Astrocyte (in vitro differentiated cells and primary cell): ENCODE measurements around the gene TMEM165. TPM values are rescaled to one million over a fixed set of nuclear protein-coding genes. Genes with fewer than 3 reads are reported as not detected.

Experiments
- DNase-seq: peaks from one replicate; pipeline ENCODE4 v3.0.0-alpha.2; 2010; ENCODE audit warnings: low read depth
- FAIRE-seq: peaks from 2 replicates; lab custom pipeline; 2011; peaks lifted over from hg19 to GRCh38; lab: Jason Lieb, UNC
- H2AFZ ChIP-seq: 2 replicates; pipeline ENCODE4 v1.6.0; 2012; ENCODE audit warnings: low read depth, low read length, inconsistent platforms
- H3K27ac ChIP-seq: 2 replicates; pipeline ENCODE4 v1.5.1; 2011; ENCODE audit warnings: low read depth, low read length, inconsistent platforms
- H3K27me3 ChIP-seq: 2 replicates; pipeline ENCODE4 v1.6.0; 2011; ENCODE audit warnings: low read length, inconsistent platforms; ENCODE audit not compliant: insufficient read depth
- H3K36me3 ChIP-seq: 2 replicates; pipeline ENCODE4 v1.5.1; 2011; ENCODE audit warnings: low read length, inconsistent platforms; ENCODE audit not compliant: insufficient read depth
- H3K4me1 ChIP-seq: 2 replicates; pipeline ENCODE4 v1.5.1; 2011; ENCODE audit warnings: low read length, inconsistent platforms; ENCODE audit not compliant: insufficient read depth
- H3K4me2 ChIP-seq: 2 replicates; pipeline ENCODE4 v1.6.0; 2012; ENCODE audit warnings: low read length, inconsistent platforms
- H3K4me3 ChIP-seq: 2 replicates; pipeline ENCODE4 v1.5.1; 2011; ENCODE audit warnings: low read depth, mild to moderate bottlenecking, low read length, inconsistent platforms; ENCODE audit not compliant: insufficient read depth
- H3K79me2 ChIP-seq: 2 replicates; pipeline ENCODE4 v1.6.0; 2012; ENCODE audit warnings: mild to moderate bottlenecking, low read length, inconsistent platforms; ENCODE audit not compliant: insufficient read depth
- H3K9ac ChIP-seq: 2 replicates; pipeline ENCODE4 v1.6.0; 2012; ENCODE audit warnings: mild to moderate bottlenecking, low read length, inconsistent platforms
- H3K9me3 ChIP-seq: 2 replicates; pipeline ENCODE4 v1.5.1; 2012; ENCODE audit warnings: low read depth, mild to moderate bottlenecking, low read length, inconsistent platforms; ENCODE audit not compliant: insufficient read depth
- H4K20me1 ChIP-seq: 2 replicates; pipeline ENCODE4 v1.6.0; 2012; ENCODE audit warnings: low read length, inconsistent platforms; ENCODE audit not compliant: insufficient read depth
- H3K27ac Mint-ChIP-seq: one replicate; pipeline ENCODE4 v1.8.0; 2021; ENCODE audit warnings: mild to moderate bottlenecking, mixed read lengths; ENCODE audit not compliant: unreplicated experiment
- H3K27me3 Mint-ChIP-seq: one replicate; pipeline ENCODE4 v1.8.0; 2021; ENCODE audit warnings: low read depth, mixed read lengths; ENCODE audit not compliant: unreplicated experiment
- H3K36me3 Mint-ChIP-seq: one replicate; pipeline ENCODE4 v1.8.0; 2021; ENCODE audit warnings: low read depth, mixed read lengths; ENCODE audit not compliant: unreplicated experiment
- H3K4me1 Mint-ChIP-seq: one replicate; pipeline ENCODE4 v1.8.0; 2021; ENCODE audit warnings: low read depth, mixed read lengths; ENCODE audit not compliant: unreplicated experiment
- H3K4me3 Mint-ChIP-seq: one replicate; pipeline ENCODE4 v1.8.0; 2021; ENCODE audit warnings: mild to moderate bottlenecking, moderate library complexity, mixed read lengths; ENCODE audit not compliant: unreplicated experiment
- H3K9me3 Mint-ChIP-seq: one replicate; pipeline ENCODE4 v1.8.0; 2021; ENCODE audit warnings: mild to moderate bottlenecking, mixed read lengths; ENCODE audit not compliant: unreplicated experiment
- EZH2 ChIP-seq: IDR thresholded peaks from 2 replicates; pipeline ENCODE4 v1.6.1; 2012; ENCODE audit warnings: mild to moderate bottlenecking, low read length, inconsistent platforms; ENCODE audit not compliant: insufficient read depth
- total RNA-seq: library from RNA; stranded (reverse); gene quantifications from 2 replicates; pipeline ENCODE4 v1.2.1, GENCODE V29; 2021
- TF ChIP-seq, protein P1 (sequence below): IDR thresholded peaks from 2 replicates; pipeline ENCODE4 v1.5.1; 2011; ENCODE audit warnings: low read depth, mild to moderate bottlenecking, inconsistent platforms, low read length, moderate library complexity; ENCODE audit not compliant: insufficient read depth

TMEM165 gene
- total RNA-seq, 1 donor from 2014 or later: 130 TPM

GRCh38 chr4:55439023-55439422, 43.3 kb downstream of the TMEM165 start:
- Mint-ChIP-seq H3K27ac (no peak overlapping the region), H3K27me3 (no peaks in the 10 kb centered on the region), H3K4me1 (peaks cover 34% of the 10 kb centered on the region), H3K9me3 (no peaks in the 10 kb centered on the region), H3K4me3 (no peak overlapping the region), H3K36me3 (peaks cover 3% of the 10 kb centered on the region)
- Histone ChIP-seq H3K27ac (no peak overlapping the region), H3K4me3 (no peak overlapping the region), H3K9me3 (no peaks in the 10 kb centered on the region), H4K20me1 (peaks cover 10% of the 10 kb centered on the region), H3K79me2 (no peaks in the 10 kb centered on the region), H3K4me2 (no peak overlapping the region), H2AFZ (no peak overlapping the region), H3K36me3 (peaks cover 19% of the 10 kb centered on the region), H3K9ac (no peak overlapping the region), H3K27me3 (no peaks in the 10 kb centered on the region), H3K4me1 (peaks cover 4% of the 10 kb centered on the region)
- FAIRE-seq: no peak
- DNase-seq: no peak
- no peak for TF ChIP-seq EZH2
- TF ChIP-seq, protein P1, sequence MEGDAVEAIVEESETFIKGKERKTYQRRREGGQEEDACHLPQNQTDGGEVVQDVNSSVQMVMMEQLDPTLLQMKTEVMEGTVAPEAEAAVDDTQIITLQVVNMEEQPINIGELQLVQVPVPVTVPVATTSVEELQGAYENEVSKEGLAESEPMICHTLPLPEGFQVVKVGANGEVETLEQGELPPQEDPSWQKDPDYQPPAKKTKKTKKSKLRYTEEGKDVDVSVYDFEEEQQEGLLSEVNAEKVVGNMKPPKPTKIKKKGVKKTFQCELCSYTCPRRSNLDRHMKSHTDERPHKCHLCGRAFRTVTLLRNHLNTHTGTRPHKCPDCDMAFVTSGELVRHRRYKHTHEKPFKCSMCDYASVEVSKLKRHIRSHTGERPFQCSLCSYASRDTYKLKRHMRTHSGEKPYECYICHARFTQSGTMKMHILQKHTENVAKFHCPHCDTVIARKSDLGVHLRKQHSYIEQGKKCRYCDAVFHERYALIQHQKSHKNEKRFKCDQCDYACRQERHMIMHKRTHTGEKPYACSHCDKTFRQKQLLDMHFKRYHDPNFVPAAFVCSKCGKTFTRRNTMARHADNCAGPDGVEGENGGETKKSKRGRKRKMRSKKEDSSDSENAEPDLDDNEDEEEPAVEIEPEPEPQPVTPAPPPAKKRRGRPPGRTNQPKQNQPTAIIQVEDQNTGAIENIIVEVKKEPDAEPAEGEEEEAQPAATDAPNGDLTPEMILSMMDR: no peak

- peaks cover 9% of the 10 kb centered on the region for H3K36me3 ChIP-seq
Measured at GRCh38 chr4:55440786-55441185, 45.0 kb downstream of the TMEM165 start.

DNA sequence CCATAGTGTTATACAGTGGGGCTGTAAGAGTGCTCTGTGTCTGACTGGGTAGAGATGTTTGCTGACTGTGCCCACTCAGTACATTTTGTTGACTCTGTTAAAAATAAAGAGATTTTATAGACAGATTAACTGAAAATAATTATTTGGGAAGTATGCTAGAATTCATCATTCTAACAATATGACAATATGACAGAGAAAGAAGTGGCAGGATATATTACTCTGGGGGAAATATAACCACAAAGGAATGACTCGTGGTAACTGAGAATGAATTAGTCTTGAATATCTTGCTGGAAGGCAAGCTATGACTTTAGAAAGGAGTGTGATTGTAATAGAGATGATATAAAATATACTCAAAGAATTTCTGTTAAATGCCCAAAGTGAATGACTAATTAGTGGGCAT, 46.8 kb downstream of the TMEM165 start:
- Histone ChIP-seq H3K9me3 (no peaks in the 10 kb centered on the region), H3K4me2 (no peak overlapping the region), H3K27me3 (no peaks in the 10 kb centered on the region), H3K36me3 (peaks cover 9% of the 10 kb centered on the region), H2AFZ (no peak overlapping the region), H3K79me2 (no peaks in the 10 kb centered on the region), H3K4me3 (no peak overlapping the region), H4K20me1 (no peaks in the 10 kb centered on the region), H3K4me1 (peaks cover 18% of the 10 kb centered on the region), H3K9ac (no peak overlapping the region), H3K27ac (no peak overlapping the region)
- peaks cover 1% of the 10 kb centered on the region for H3K36me3 Mint-ChIP-seq
- no peaks in the 10 kb centered on the region for H3K9me3 Mint-ChIP-seq
- DNase-seq (no peak), FAIRE-seq (no peak)
- peaks cover 33% of the 10 kb centered on the region for H3K4me1 Mint-ChIP-seq
- no peaks in the 10 kb centered on the region for H3K27me3 Mint-ChIP-seq
- no peak overlapping the region for H3K4me3 Mint-ChIP-seq
- H3K27ac Mint-ChIP-seq: peak overlapping the region; percentile 69
- TF ChIP-seq EZH2: no peak
- TF ChIP-seq, protein P1: no peak

More at GRCh38 chr4:55440786-55441185, 45.0 kb downstream of the TMEM165 start:
- peaks cover 32% of the 10 kb centered on the region for H3K4me1 Mint-ChIP-seq
- H3K9me3 Mint-ChIP-seq: no peaks in the 10 kb centered on the region
- Histone ChIP-seq H3K9ac (no peak overlapping the region), H3K79me2 (no peaks in the 10 kb centered on the region), H3K9me3 (no peaks in the 10 kb centered on the region), H3K4me2 (no peak overlapping the region), H3K4me3 (no peak overlapping the region), H3K27me3 (no peaks in the 10 kb centered on the region), H3K27ac (no peak overlapping the region), H3K4me1 (peaks cover 14% of the 10 kb centered on the region), H2AFZ (no peak overlapping the region), H4K20me1 (peaks cover 5% of the 10 kb centered on the region)
- no peak for FAIRE-seq
- no peak overlapping the region for H3K4me3 Mint-ChIP-seq
- no peak for TF ChIP-seq EZH2
- TF ChIP-seq, protein P1: no peak
- no peak overlapping the region for H3K27ac Mint-ChIP-seq
- H3K36me3 Mint-ChIP-seq: peaks cover 1% of the 10 kb centered on the region
- no peak for DNase-seq
- no peaks in the 10 kb centered on the region for H3K27me3 Mint-ChIP-seq
